ENCODE measurements around the gene FGB.

DNA sequence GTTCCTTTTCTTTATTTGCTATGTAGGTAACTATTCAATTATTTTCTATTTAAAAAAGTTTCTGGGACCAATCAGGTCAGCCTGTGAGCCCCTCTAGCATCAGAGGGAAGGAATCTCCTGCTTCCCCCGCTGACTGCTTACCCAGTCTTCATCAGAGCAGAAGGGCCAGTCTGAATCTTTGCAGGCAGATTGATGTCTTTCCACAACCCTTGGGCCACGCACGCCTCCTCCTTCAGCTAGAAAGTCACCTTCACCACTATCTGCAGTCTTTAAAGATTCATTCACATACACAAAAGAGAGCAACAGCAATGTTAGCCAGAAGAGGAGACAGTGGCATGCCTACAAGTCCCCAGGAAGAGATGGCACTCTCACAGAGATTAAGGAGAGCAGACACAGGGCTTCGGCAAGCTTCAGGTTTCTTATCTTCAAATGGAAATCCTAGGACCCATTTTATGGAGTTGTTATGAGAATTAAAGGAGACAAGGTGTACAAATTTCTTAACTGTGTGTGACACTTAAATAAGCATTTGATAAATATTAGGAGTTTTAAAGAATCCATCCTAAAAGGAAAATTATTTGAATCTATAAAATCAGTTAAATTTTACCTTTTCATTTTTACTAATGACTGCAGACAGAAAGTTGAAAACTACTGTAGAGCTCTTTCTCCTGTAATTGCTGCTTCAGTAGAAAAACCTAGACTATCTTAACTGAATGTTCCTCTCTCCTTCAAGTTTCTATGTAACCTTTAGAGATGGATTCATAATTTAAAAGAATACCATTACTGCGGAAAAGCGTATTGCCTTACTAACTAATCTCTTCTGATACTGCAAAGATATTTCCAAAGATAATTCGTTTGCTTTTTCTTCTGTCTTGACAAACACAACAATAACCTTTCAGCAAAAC lies 26.7 kb downstream of the FGB start:
- TF ChIP-seq CREB5 (CRISPR knock-in tag; IDR thresholded peaks at IDR 0.05) (no peak), CTCF (IDR thresholded peaks at IDR 0.05 in 2 of 3, conservative IDR thresholded peaks at IDR 0.05 in 1 of 3; ENCODE audit: insufficient read depth in 2 of 3, low read depth in 1 of 3, low read length in 3 of 3) (no peak), BRD9 (IDR thresholded peaks at IDR 0.05; ENCODE audit: low read depth, partially characterized antibody) (no peak), EZH2 (IDR thresholded peaks at IDR 0.05; ENCODE audit: borderline replicate concordance, low read depth, low read length) (no peak), ZNF3 (CRISPR knock-in tag; IDR thresholded peaks at IDR 0.05) (no peak), GATA2 (CRISPR knock-in tag; IDR thresholded peaks at IDR 0.05) (no peak), POLR2A (conservative IDR thresholded peaks at IDR 0.05) (no peak), YY1 (IDR thresholded peaks at IDR 0.05; ENCODE audit: borderline replicate concordance in 1 of 3, control insufficient read depth in 1 of 3, extremely low read depth in 1 of 3, insufficient read depth in 3 of 3, insufficient read length in 1 of 3, insufficient replicate concordance in 2 of 3, low read depth in 1 of 3, low read length in 2 of 3) (no peak), TEAD1 (CRISPR knock-in tag; IDR thresholded peaks at IDR 0.05) (no peak), NRF1 (conservative IDR thresholded peaks at IDR 0.05 in 1 of 2, IDR thresholded peaks at IDR 0.05 in 1 of 2) (no peak), BHLHE40 (IDR thresholded peaks at IDR 0.05; ENCODE audit: low read length) (no peak), GABPA (tag; conservative IDR thresholded peaks at IDR 0.05; ENCODE audit: low read depth) (no peak)

All from K562 (cell line).